Breast epithelium (tissue), 3 donors: ENCODE data around the gene KCNK3.

Experiments
- CTCF ChIP-seq, 3 donors: fragments of 450-650 bp; IDR thresholded peaks; one replicate each; pipeline ENCODE4 v1.5.1; 2016 to 2017; ENCODE audit warnings: antibody characterized with exemption in 3 of 3, mild to moderate bottlenecking in 3 of 3, moderate library complexity in 3 of 3
- POLR2A ChIP-seq: fragments of 450-650 bp; IDR thresholded peaks from one replicate; pipeline ENCODE4 v1.6.1; 2016; ENCODE audit warnings: antibody characterized with exemption, mild to moderate bottlenecking, moderate library complexity

- no peak for TF ChIP-seq CTCF (IDR thresholded peaks at IDR 0.05)
- no peak for TF ChIP-seq POLR2A
Observed at GRCh38 chr2:26772064-26773001, 79.8 kb downstream of the KCNK3 start.
